HepG2 (cell line): Measurements from ENCODE around the gene SAPCD2. TPM values are rescaled to one million over a fixed set of nuclear protein-coding genes. Genes with fewer than 3 reads are reported as not detected.

ENCODE experiments used
- HNRNPUL1 ChIP-seq: fragments of 200-400 bp; formaldehyde crosslinking; IDR thresholded peaks from 2 replicates; pipeline ENCODE4 v1.6.1; 2017; ENCODE audit warnings: low read depth, mild to moderate bottlenecking, low read length, moderate library complexity
- PAXIP1 ChIP-seq: sonication (generic); formaldehyde crosslinking; conservative IDR thresholded peaks from 2 replicates; pipeline ENCODE4 v1.4.0; 2020; ENCODE audit warnings: mild to moderate bottlenecking, missing genetic modification reagents, moderate library complexity
- PCBP1 ChIP-seq: fragments of 200-400 bp; formaldehyde crosslinking; IDR thresholded peaks from 2 replicates; pipeline ENCODE4 v1.6.1; 2017; ENCODE audit warnings: mild to moderate bottlenecking, low read depth, low read length, borderline replicate concordance
- ZBTB40 ChIP-seq, 2 experiments: fragments of 450-650 bp in 1 of 2; sonication (generic) in 1 of 2; formaldehyde crosslinking in 1 of 2; IDR thresholded peaks; 2 replicates each; pipeline versions ENCODE4 v1.6.1 to v1.8.0; 2016 to 2022; ENCODE audit warnings: antibody characterized with exemption in 1 of 2, mild to moderate bottlenecking in 1 of 2, missing genetic modification reagents in 1 of 2
- ZNF276 ChIP-seq: sonication (generic); formaldehyde crosslinking; IDR thresholded peaks from 2 replicates; pipeline ENCODE4 v1.4.0; 2020; ENCODE audit warnings: mild to moderate bottlenecking, low read depth, missing genetic modification reagents
- ZNF687 ChIP-seq: sonication (generic); formaldehyde crosslinking; IDR thresholded peaks from 2 replicates; pipeline ENCODE4 v1.5.1; 2020; ENCODE audit warnings: mild to moderate bottlenecking, missing genetic modification reagents, moderate library complexity
- polyA plus RNA-seq, 8 experiments: library from polyadenylated mRNA; depleted of rRNA in 3 of 8; stranded (reverse) in 7 of 8; unstranded in 1 of 8; fragments of >200 nt; fragmentation: Illumina TruSeq in 4 of 8; extraction: Trizol in 4 of 8; gene quantifications; 2 replicates each; pipeline versions ENCODE4 v1.2.1 to v1.2.3, GENCODE V29; 2011 to 2016; ENCODE audit warnings: low read depth in 4 of 8, missing spikeins in 1 of 8, mixed read lengths in 1 of 8; ENCODE audit not compliant: insufficient read depth in 1 of 8
- total RNA-seq, 5 experiments: library from RNA; depleted of rRNA; stranded (reverse); fragments of >200 nt; fragmentation: Illumina TruSeq; extraction: Trizol; gene quantifications; 2 replicates each; pipeline ENCODE4 v1.2.3, GENCODE V29; 2016; ENCODE audit warnings: low read depth in 1 of 5

SAPCD2 gene
- total and polyA plus RNA-seq, 2 of the 13 experiments (the other 11 are each of a cell fraction or from before 2014, with no cell fraction given): 21.9 to 42.8 TPM

GRCh38 chr9:137029058-137029936 lies 41.1 kb downstream of the SAPCD2 start (continued):
- TF ChIP-seq ZNF687 (CRISPR knock-in tag) (peak; percentile 46; the same call in 1 of the 2 replicates), HNRNPUL1 (no peak), ZBTB40 (IDR thresholded peaks at IDR 0.05) (no peak), ZBTB40 (CRISPR knock-in tag; IDR thresholded peaks at IDR 0.05) (peak; percentile 11; the same call in 1 of the 2 replicates), ZNF276 (no peak), PCBP1 (0 out of 2 replicates have a peak, but pooled peaks have one; percentile 38), PAXIP1 (CRISPR knock-in tag) (no peak)
